ENCODE data around the gene ELL3.
"Not testable (repeated sequence)": the region's sequence is repeated elsewhere in the genome, so short reads cannot be mapped to it uniquely, and the experiment has no call there.

ELL3 gene

GRCh38 chr15:43776718-43777266 is at the start of gene ELL3:
ELL3 (minus strand) TSS chr15:43776966; CDS start chr15:43776901, 65 bp downstream.
- peak; percentile 69 to 85 for DNase-seq

GRCh38 chr15:43826029-43826507 is 49.3 kb upstream of the ELL3 start:
- no peak for DNase-seq

GRCh38 chr15:43825305-43825704 is 48.5 kb upstream of the ELL3 start:
- DNase-seq: not testable (repeated sequence)

GRCh38 chr15:43824302-43825246 is 47.8 kb upstream of the ELL3 start, which contains the start of gene MFAP1:
MFAP1 (minus strand) TSS chr15:43824690; CDS start chr15:43824569, 121 bp downstream.
- peak; percentile 94 to 98 for DNase-seq

GRCh38 chr15:43821505-43821904 is 44.7 kb upstream of the ELL3 start:
- DNase-seq: no peak

GRCh38 chr15:43815064-43815463 is 38.3 kb upstream of the ELL3 start:
- DNase-seq: not testable (repeated sequence)

- DNase-seq: no peak
Observed at GRCh38 chr15:43808960-43809678, 32.4 kb upstream of the ELL3 start.

GRCh38 chr15:43808435-43808950 is 31.7 kb upstream of the ELL3 start:
- DNase-seq: no peak

- not testable (repeated sequence) for DNase-seq
Observed at GRCh38 chr15:43802676-43803075, 25.9 kb upstream of the ELL3 start.

GRCh38 chr15:43800286-43801141 is 23.7 kb upstream of the ELL3 start, which contains the start of gene HYPK:
HYPK (plus strand) TSS chr15:43800599; CDS start chr15:43800623, 24 bp downstream.
- DNase-seq: peak; percentile 86 to 87

- DNase-seq: no peak
Observed at GRCh38 chr15:43799945-43800285, 23.1 kb upstream of the ELL3 start, which contains the start of gene SERINC4. SERINC4 (minus strand) TSS chr15:43800220; CDS start chr15:43799986, 234 bp downstream.

GRCh38 chr15:43799209-43799944 is 22.6 kb upstream of the ELL3 start:
- peak; percentile 65 to 86 for DNase-seq

GRCh38 chr15:43796566-43796965 is 19.8 kb upstream of the ELL3 start:
- DNase-seq: no peak

GRCh38 chr15:43795997-43796396 is 19.2 kb upstream of the ELL3 start:
- DNase-seq: no peak

- no peak for DNase-seq
Observed at GRCh38 chr15:43795197-43795596, 18.4 kb upstream of the ELL3 start.

- no peak for DNase-seq
Observed at GRCh38 chr15:43794269-43795037, 17.7 kb upstream of the ELL3 start.

GRCh38 chr15:43793647-43794046 is 16.9 kb upstream of the ELL3 start:
- no peak for DNase-seq

GRCh38 chr15:43792761-43793476 is 16.2 kb upstream of the ELL3 start:
- peak in 1 of 2 experiments; percentile 1 for DNase-seq

- peak; percentile 99 for DNase-seq
Observed at GRCh38 chr15:43791993-43792760, 15.4 kb upstream of the ELL3 start, which contains the start of gene SERF2. SERF2 (plus strand) TSS chr15:43792320; CDS start chr15:43792377, 57 bp downstream.
